GM23338 (cell line): Measurements from ENCODE around the gene TGFB3. TPM values are rescaled to one million over a fixed set of nuclear protein-coding genes. Genes with fewer than 3 reads are reported as not detected.

Experiments used
- ATAC-seq: fragments of 200-7000 bp; cut with Tn5 transposase; 3 replicates; pipeline ENCODE4 v1.9.1; 2020
- DNase-seq: peaks from one replicate; pipeline ENCODE4 v3.0.0-alpha.2; 2015; ENCODE audit warnings: low spot score
- H2AFZ ChIP-seq: fragments of 200-600 bp; sonication (generic); 2 replicates; pipeline ENCODE4 v1.8.0; 2016; ENCODE audit warnings: antibody characterized with exemption, mild to moderate bottlenecking, moderate library complexity
- H3F3A ChIP-seq: fragments of 200-600 bp; sonication (generic); replicated peaks from 2 replicates; pipeline ENCODE4 v1.8.0; 2017; ENCODE audit warnings: antibody characterized with exemption, mixed run types, low read depth
- H3K27ac ChIP-seq: fragments of 200-600 bp; sonication (generic); 2 replicates; pipeline ENCODE4 v1.6.1; 2016; ENCODE audit warnings: low read depth
- H3K27me3 ChIP-seq: fragments of 200-600 bp; sonication (generic); 2 replicates; pipeline ENCODE4 v1.8.0; 2016; ENCODE audit warnings: mild to moderate bottlenecking, mixed run types, moderate library complexity; ENCODE audit not compliant: insufficient read depth
- H3K36me3 ChIP-seq: fragments of 200-600 bp; sonication (generic); 2 replicates; pipeline ENCODE4 v1.8.0; 2016; ENCODE audit warnings: mild to moderate bottlenecking; ENCODE audit not compliant: insufficient read depth
- H3K4me1 ChIP-seq: fragments of 200-600 bp; sonication (generic); 2 replicates; pipeline ENCODE4 v1.8.0; 2016; ENCODE audit warnings: mild to moderate bottlenecking, moderate library complexity; ENCODE audit not compliant: insufficient read depth
- H3K4me2 ChIP-seq: fragments of 200-600 bp; sonication (generic); 2 replicates; pipeline ENCODE4 v1.7.1; 2017; ENCODE audit warnings: mixed run types
- H3K4me3 ChIP-seq: fragments of 200-600 bp; sonication (generic); 2 replicates; pipeline ENCODE4 v1.6.1; 2016; ENCODE audit warnings: mixed run types
- H3K79me2 ChIP-seq: fragments of 200-600 bp; sonication (generic); replicated peaks from 2 replicates; pipeline ENCODE4 v1.8.0; 2017; ENCODE audit warnings: mild to moderate bottlenecking; ENCODE audit not compliant: insufficient read depth
- H3K9me2 ChIP-seq: fragments of 200-600 bp; sonication (generic); 2 replicates; pipeline ENCODE4 v1.8.0; 2017; ENCODE audit not compliant: insufficient read depth
- H4K20me1 ChIP-seq: fragments of 200-600 bp; sonication (generic); replicated peaks from 2 replicates; pipeline ENCODE4 v1.8.0; 2017; ENCODE audit warnings: mild to moderate bottlenecking; ENCODE audit not compliant: insufficient read depth
- H3K27ac Mint-ChIP-seq: 2 replicates; pipeline ENCODE4 v1.8.0; 2020; ENCODE audit warnings: inconsistent platforms, mild to moderate bottlenecking, moderate library complexity, mixed read lengths
- H3K27me3 Mint-ChIP-seq: 3 replicates; pipeline ENCODE4 v1.8.0; 2022; ENCODE audit warnings: low read depth, mild to moderate bottlenecking, moderate library complexity, mixed read lengths, inconsistent platforms; ENCODE audit not compliant: insufficient read depth, poor library complexity
- H3K36me3 Mint-ChIP-seq: 3 replicates; pipeline ENCODE4 v1.8.0; 2021; ENCODE audit warnings: low read depth, mild to moderate bottlenecking, inconsistent platforms, moderate library complexity, mixed read lengths
- H3K4me1 Mint-ChIP-seq: 3 replicates; pipeline ENCODE4 v1.8.0; 2020; ENCODE audit warnings: mild to moderate bottlenecking, inconsistent platforms, mixed read lengths
- H3K4me3 Mint-ChIP-seq: 3 replicates; pipeline ENCODE4 v1.8.0; 2021; ENCODE audit warnings: moderate library complexity, mild to moderate bottlenecking, inconsistent platforms, mixed read lengths
- H3K9me3 Mint-ChIP-seq: 3 replicates; pipeline ENCODE4 v1.8.0; 2020; ENCODE audit warnings: moderate library complexity, mild to moderate bottlenecking, inconsistent platforms, mixed read lengths
- CREB1 ChIP-seq: fragments of 250-450 bp; sonication (Bioruptor Pico); IDR thresholded peaks from 2 replicates; pipeline ENCODE4 v1.5.0; 2020; ENCODE audit warnings: low read depth, mild to moderate bottlenecking, moderate library complexity
- ETS1 ChIP-seq: IDR thresholded peaks from 2 replicates; pipeline ENCODE4 v1.6.1; 2016; ENCODE audit warnings: antibody characterized with exemption
- ZNF114 ChIP-seq: fragments of 250-450 bp; sonication (Bioruptor Pico); IDR thresholded peaks from 2 replicates; pipeline ENCODE4 v1.5.0; 2020; ENCODE audit warnings: mild to moderate bottlenecking, moderate library complexity
- ZNF331 ChIP-seq: fragments of 250-450 bp; sonication (Bioruptor Pico); IDR thresholded peaks from 2 replicates; pipeline ENCODE4 v1.5.0; 2020; ENCODE audit warnings: low read depth, mild to moderate bottlenecking, moderate library complexity
- polyA plus RNA-seq: library from polyadenylated mRNA; unstranded; fragments of >200 nt; fragmentation: Nextera tagmentation; extraction: Ambion mirVana; gene quantifications from 2 replicates; pipeline ENCODE4 v1.2.1, GENCODE V29; 2016
- total RNA-seq: library from RNA; depleted of rRNA; stranded (reverse); fragments of >200 nt; shearing (Covaris generic); gene quantifications from 2 replicates; pipeline ENCODE4 v1.2.3, GENCODE V29; 2014
- TF ChIP-seq, protein P1 (sequence below): fragments of 250-450 bp; sonication (Bioruptor Pico); IDR thresholded peaks from 2 replicates; pipeline ENCODE4 v1.5.0; 2020; ENCODE audit warnings: mild to moderate bottlenecking, moderate library complexity
- TF ChIP-seq, protein P2 (sequence below), 2 experiments: fragments of 200-600 bp in 1 of 2; sonication (generic) in 1 of 2; conservative IDR thresholded peaks; 2 replicates each; pipeline versions ENCODE4 v1.5.1 to v1.6.1; 2016 to 2017; ENCODE audit warnings: antibody characterized with exemption in 2 of 2, low read depth in 2 of 2, mild to moderate bottlenecking in 2 of 2, moderate library complexity in 1 of 2

The TGFB3 gene
- total and polyA plus RNA-seq, 2 experiments from 2014 or later, result 0.17 to 0.87 TPM

- TF ChIP-seq, protein P1, sequence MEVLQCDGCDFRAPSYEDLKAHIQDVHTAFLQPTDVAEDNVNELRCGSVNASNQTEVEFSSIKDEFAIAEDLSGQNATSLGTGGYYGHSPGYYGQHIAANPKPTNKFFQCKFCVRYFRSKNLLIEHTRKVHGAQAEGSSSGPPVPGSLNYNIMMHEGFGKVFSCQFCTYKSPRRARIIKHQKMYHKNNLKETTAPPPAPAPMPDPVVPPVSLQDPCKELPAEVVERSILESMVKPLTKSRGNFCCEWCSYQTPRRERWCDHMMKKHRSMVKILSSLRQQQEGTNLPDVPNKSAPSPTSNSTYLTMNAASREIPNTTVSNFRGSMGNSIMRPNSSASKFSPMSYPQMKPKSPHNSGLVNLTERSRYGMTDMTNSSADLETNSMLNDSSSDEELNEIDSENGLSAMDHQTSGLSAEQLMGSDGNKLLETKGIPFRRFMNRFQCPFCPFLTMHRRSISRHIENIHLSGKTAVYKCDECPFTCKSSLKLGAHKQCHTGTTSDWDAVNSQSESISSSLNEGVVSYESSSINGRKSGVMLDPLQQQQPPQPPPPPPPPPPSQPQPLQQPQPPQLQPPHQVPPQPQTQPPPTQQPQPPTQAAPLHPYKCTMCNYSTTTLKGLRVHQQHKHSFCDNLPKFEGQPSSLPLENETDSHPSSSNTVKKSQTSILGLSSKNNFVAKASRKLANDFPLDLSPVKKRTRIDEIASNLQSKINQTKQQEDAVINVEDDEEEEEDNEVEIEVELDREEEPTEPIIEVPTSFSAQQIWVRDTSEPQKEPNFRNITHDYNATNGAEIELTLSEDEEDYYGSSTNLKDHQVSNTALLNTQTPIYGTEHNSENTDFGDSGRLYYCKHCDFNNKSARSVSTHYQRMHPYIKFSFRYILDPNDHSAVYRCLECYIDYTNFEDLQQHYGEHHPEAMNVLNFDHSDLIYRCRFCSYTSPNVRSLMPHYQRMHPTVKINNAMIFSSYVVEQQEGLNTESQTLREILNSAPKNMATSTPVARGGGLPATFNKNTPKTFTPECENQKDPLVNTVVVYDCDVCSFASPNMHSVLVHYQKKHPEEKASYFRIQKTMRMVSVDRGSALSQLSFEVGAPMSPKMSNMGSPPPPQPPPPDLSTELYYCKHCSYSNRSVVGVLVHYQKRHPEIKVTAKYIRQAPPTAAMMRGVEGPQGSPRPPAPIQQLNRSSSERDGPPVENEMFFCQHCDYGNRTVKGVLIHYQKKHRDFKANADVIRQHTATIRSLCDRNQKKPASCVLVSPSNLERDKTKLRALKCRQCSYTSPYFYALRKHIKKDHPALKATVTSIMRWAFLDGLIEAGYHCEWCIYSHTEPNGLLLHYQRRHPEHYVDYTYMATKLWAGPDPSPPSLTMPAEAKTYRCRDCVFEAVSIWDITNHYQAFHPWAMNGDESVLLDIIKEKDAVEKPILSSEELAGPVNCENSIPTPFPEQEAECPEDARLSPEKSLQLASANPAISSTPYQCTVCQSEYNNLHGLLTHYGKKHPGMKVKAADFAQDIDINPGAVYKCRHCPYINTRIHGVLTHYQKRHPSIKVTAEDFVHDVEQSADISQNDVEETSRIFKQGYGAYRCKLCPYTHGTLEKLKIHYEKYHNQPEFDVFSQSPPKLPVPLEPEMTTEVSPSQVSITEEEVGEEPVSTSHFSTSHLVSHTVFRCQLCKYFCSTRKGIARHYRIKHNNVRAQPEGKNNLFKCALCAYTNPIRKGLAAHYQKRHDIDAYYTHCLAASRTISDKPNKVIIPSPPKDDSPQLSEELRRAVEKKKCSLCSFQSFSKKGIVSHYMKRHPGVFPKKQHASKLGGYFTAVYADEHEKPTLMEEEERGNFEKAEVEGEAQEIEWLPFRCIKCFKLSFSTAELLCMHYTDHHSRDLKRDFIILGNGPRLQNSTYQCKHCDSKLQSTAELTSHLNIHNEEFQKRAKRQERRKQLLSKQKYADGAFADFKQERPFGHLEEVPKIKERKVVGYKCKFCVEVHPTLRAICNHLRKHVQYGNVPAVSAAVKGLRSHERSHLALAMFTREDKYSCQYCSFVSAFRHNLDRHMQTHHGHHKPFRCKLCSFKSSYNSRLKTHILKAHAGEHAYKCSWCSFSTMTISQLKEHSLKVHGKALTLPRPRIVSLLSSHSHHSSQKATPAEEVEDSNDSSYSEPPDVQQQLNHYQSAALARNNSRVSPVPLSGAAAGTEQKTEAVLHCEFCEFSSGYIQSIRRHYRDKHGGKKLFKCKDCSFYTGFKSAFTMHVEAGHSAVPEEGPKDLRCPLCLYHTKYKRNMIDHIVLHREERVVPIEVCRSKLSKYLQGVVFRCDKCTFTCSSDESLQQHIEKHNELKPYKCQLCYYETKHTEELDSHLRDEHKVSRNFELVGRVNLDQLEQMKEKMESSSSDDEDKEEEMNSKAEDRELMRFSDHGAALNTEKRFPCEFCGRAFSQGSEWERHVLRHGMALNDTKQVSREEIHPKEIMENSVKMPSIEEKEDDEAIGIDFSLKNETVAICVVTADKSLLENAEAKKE (CRISPR knock-in tag), result no peak
Measured at GRCh38 chr14:76012354-76012753, 30.6 kb upstream of the TGFB3 start (continued).

DNA sequence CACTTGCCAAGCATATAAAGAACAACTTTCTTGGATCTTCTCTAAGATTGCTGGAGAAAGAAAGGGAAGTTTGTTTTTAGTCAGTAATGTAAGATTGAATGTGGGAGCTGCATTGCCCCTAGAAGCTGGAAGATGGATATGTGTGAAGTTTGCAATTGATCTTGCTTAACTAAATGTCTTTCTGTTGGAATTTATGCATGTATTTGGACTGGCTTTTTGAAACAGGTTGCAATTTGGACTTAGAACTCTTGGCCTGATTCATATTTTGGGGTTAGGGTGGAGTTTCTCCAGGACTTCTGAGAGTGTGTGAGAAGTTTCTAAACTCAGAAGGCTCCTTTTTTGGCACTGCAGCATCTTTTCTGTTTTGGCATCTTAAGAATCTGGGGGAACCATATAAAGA is 30.1 kb upstream of the TGFB3 start:
- ATAC-seq, result no peak
- Mint-ChIP-seq H3K4me1 (peaks cover 17% of the 10 kb centered on the region; the same call in 2 of the 3 replicates), H3K27ac (no peak overlapping the region), H3K36me3 (peaks cover 7% of the 10 kb centered on the region; the same call in 2 of the 3 replicates), H3K4me3 (no peak overlapping the region), H3K27me3 (peaks cover 4% of the 10 kb centered on the region), H3K9me3 (no peaks in the 10 kb centered on the region)
- DNase-seq, result no peak
- no peaks in the 10 kb centered on the region for H3K27me3 ChIP-seq
- no peaks in the 10 kb centered on the region for H3F3A ChIP-seq
- H3K4me3 ChIP-seq, result no peak overlapping the region
- H3K27ac ChIP-seq, result no peak overlapping the region
- H3K9me2 ChIP-seq, result 0 out of 2 replicates have a peak, but pooled peaks cover 4% of the 10 kb centered on the region
- no peaks in the 10 kb centered on the region for H3K79me2 ChIP-seq
- H3K4me2 ChIP-seq, result no peak overlapping the region
- peaks cover 3% of the 10 kb centered on the region; the same call in 1 of the 2 replicates for H4K20me1 ChIP-seq
- H3K36me3 ChIP-seq, result no peaks in the 10 kb centered on the region
- no peak overlapping the region for H2AFZ ChIP-seq
- H3K4me1 ChIP-seq, result peaks cover 22% of the 10 kb centered on the region
- TF ChIP-seq ETS1, result no peak
- no peak for TF ChIP-seq ZNF114 (CRISPR knock-in tag)
- no peak for TF ChIP-seq ZNF331 (CRISPR knock-in tag)
- TF ChIP-seq, protein P2, sequence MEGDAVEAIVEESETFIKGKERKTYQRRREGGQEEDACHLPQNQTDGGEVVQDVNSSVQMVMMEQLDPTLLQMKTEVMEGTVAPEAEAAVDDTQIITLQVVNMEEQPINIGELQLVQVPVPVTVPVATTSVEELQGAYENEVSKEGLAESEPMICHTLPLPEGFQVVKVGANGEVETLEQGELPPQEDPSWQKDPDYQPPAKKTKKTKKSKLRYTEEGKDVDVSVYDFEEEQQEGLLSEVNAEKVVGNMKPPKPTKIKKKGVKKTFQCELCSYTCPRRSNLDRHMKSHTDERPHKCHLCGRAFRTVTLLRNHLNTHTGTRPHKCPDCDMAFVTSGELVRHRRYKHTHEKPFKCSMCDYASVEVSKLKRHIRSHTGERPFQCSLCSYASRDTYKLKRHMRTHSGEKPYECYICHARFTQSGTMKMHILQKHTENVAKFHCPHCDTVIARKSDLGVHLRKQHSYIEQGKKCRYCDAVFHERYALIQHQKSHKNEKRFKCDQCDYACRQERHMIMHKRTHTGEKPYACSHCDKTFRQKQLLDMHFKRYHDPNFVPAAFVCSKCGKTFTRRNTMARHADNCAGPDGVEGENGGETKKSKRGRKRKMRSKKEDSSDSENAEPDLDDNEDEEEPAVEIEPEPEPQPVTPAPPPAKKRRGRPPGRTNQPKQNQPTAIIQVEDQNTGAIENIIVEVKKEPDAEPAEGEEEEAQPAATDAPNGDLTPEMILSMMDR (conservative IDR thresholded peaks at IDR 0.05; ENCODE audit: low read depth in 2 of 2), result no peak
- TF ChIP-seq CREB1 (CRISPR knock-in tag), result no peak
- TF ChIP-seq, protein P1 (CRISPR knock-in tag), result no peak
